Measurements from ENCODE around the gene EXD1.

Gene EXD1

GRCh38 chr15:41259546-41260189 is 29.1 kb upstream of the EXD1 start:
- no peaks in the 10 kb centered on the region for H3K79me1 ChIP-seq (ENCODE audit: low read depth, low read length)
- H4K91ac ChIP-seq (ENCODE audit: low read depth, low read length, poor library complexity): no peak overlapping the region
- H2BK120ac ChIP-seq (ENCODE audit: low read depth, low read length): no peak overlapping the region
- H3K4ac ChIP-seq (ENCODE audit: low read length): no peak overlapping the region
- no peak overlapping the region for H3K9ac ChIP-seq (ENCODE audit: low read depth, low read length, poor library complexity)
- H3K27me3 ChIP-seq (ENCODE audit: control insufficient read depth in 3 of 3, insufficient read depth in 3 of 3, low read depth in 1 of 3, low read length in 3 of 3): no peaks in the 10 kb centered on the region
- no peak overlapping the region for H3K23ac ChIP-seq (ENCODE audit: low read depth, low read length, poor library complexity)
- no peak overlapping the region for H2BK15ac ChIP-seq (ENCODE audit: low read length)
- H3K18ac ChIP-seq (ENCODE audit: low read length): no peak overlapping the region
- no peak overlapping the region for H2BK12ac ChIP-seq (ENCODE audit: low read length)
- no peak overlapping the region for H2AK5ac ChIP-seq (ENCODE audit: low read depth, low read length)
- H2AFZ ChIP-seq (ENCODE audit: low read length): no peak overlapping the region
- no CpG with 5 or more reads among the region's 12 CpGs for WGBS, 2 donors (ENCODE audit: extremely low coverage in 2 of 2, insufficient read length in 2 of 2, insufficient replicate concordance in 1 of 2)
- no peak overlapping the region for H2BK5ac ChIP-seq (ENCODE audit: low read length)
- H3K4me3 ChIP-seq (ENCODE audit: low read length in 2 of 2): no peak overlapping the region
- H3K9me3 ChIP-seq (replicated peaks in 1 of 2; ENCODE audit: control insufficient read depth in 2 of 2, insufficient read depth in 1 of 2, low read depth in 1 of 2, low read length in 2 of 2): peaks cover 0 to 3% of the 10 kb centered on the region in 2 donors
- H3K4me1 ChIP-seq (ENCODE audit: control insufficient read depth in 2 of 2, insufficient read depth in 1 of 2, low read depth in 1 of 2, low read length in 2 of 2): no peaks in the 10 kb centered on the region
- DNase-seq (ENCODE audit: low spot score): no peak
- no peak overlapping the region for H3K27ac ChIP-seq (replicated peaks; ENCODE audit: low read length)
- no peak overlapping the region for H4K8ac ChIP-seq (ENCODE audit: low read depth, low read length)
- H3K14ac ChIP-seq (ENCODE audit: low read length): no peak overlapping the region
- H3K36me3 ChIP-seq (replicated peaks in 1 of 2; ENCODE audit: control insufficient read depth in 2 of 2, insufficient read depth in 2 of 2, low read length in 2 of 2): peaks cover 3 to 55% of the 10 kb centered on the region in 2 donors
- no peak overlapping the region for H3K4me2 ChIP-seq (ENCODE audit: insufficient read depth, low read length, poor library complexity, severe bottlenecking)

GRCh38 chr15:41258750-41259471 is 28.4 kb upstream of the EXD1 start:
- DNase-seq (ENCODE audit: low spot score): no peak
- Histone ChIP-seq H3K14ac (ENCODE audit: low read length) (no peak overlapping the region), H3K9me3 (replicated peaks in 1 of 2; ENCODE audit: control insufficient read depth in 2 of 2, insufficient read depth in 1 of 2, low read depth in 1 of 2, low read length in 2 of 2) (peaks cover 0 to 3% of the 10 kb centered on the region in 2 donors), H2BK120ac (ENCODE audit: low read depth, low read length) (no peak overlapping the region), H3K4ac (ENCODE audit: low read length) (no peak overlapping the region), H3K4me3 (ENCODE audit: low read length in 2 of 2) (no peak overlapping the region), H3K9ac (ENCODE audit: low read depth, low read length, poor library complexity) (no peak overlapping the region), H3K79me1 (ENCODE audit: low read depth, low read length) (no peaks in the 10 kb centered on the region), H4K8ac (ENCODE audit: low read depth, low read length) (no peak overlapping the region), H3K4me1 (ENCODE audit: control insufficient read depth in 2 of 2, insufficient read depth in 1 of 2, low read depth in 1 of 2, low read length in 2 of 2) (no peaks in the 10 kb centered on the region), H3K27ac (replicated peaks; ENCODE audit: low read length) (no peak overlapping the region), H2BK5ac (ENCODE audit: low read length) (no peak overlapping the region), H3K4me2 (ENCODE audit: insufficient read depth, low read length, poor library complexity, severe bottlenecking) (no peak overlapping the region), H3K18ac (ENCODE audit: low read length) (no peak overlapping the region), H3K27me3 (ENCODE audit: control insufficient read depth in 3 of 3, insufficient read depth in 3 of 3, low read depth in 1 of 3, low read length in 3 of 3) (no peaks in the 10 kb centered on the region), H3K23ac (ENCODE audit: low read depth, low read length, poor library complexity) (no peak overlapping the region), H2AK5ac (ENCODE audit: low read depth, low read length) (no peak overlapping the region), H2BK12ac (ENCODE audit: low read length) (no peak overlapping the region), H2AFZ (ENCODE audit: low read length) (no peak overlapping the region), H2BK15ac (ENCODE audit: low read length) (no peak overlapping the region), H4K91ac (ENCODE audit: low read depth, low read length, poor library complexity) (no peak overlapping the region), H3K36me3 (replicated peaks in 1 of 2; ENCODE audit: control insufficient read depth in 2 of 2, insufficient read depth in 2 of 2, low read length in 2 of 2) (peaks cover 3 to 55% of the 10 kb centered on the region in 2 donors)
- WGBS, 2 donors (ENCODE audit: extremely low coverage in 2 of 2, insufficient read length in 2 of 2, insufficient replicate concordance in 1 of 2): no CpG with 5 or more reads among the region's 3 CpGs

GRCh38 chr15:41256577-41257038 is 26.1 kb upstream of the EXD1 start:
- H3K14ac ChIP-seq (ENCODE audit: low read length): no peak overlapping the region
- H2BK12ac ChIP-seq (ENCODE audit: low read length): no peak overlapping the region
- H4K8ac ChIP-seq (ENCODE audit: low read depth, low read length): no peak overlapping the region
- H3K23ac ChIP-seq (ENCODE audit: low read depth, low read length, poor library complexity): no peak overlapping the region
- no peak for DNase-seq (ENCODE audit: low spot score)
- H3K9me3 ChIP-seq (replicated peaks in 1 of 2; ENCODE audit: control insufficient read depth in 2 of 2, insufficient read depth in 1 of 2, low read depth in 1 of 2, low read length in 2 of 2): no peaks in the 10 kb centered on the region
- H3K27ac ChIP-seq (replicated peaks; ENCODE audit: low read length): no peak overlapping the region
- no CpG with 5 or more reads among the region's 5 CpGs for WGBS, 2 donors (ENCODE audit: extremely low coverage in 2 of 2, insufficient read length in 2 of 2, insufficient replicate concordance in 1 of 2)
- H2BK120ac ChIP-seq (ENCODE audit: low read depth, low read length): no peak overlapping the region
- H3K4me2 ChIP-seq (ENCODE audit: insufficient read depth, low read length, poor library complexity, severe bottlenecking): no peak overlapping the region
- H3K27me3 ChIP-seq (ENCODE audit: control insufficient read depth in 3 of 3, insufficient read depth in 3 of 3, low read depth in 1 of 3, low read length in 3 of 3): no peaks in the 10 kb centered on the region
- H2BK5ac ChIP-seq (ENCODE audit: low read length): no peak overlapping the region
- H3K79me1 ChIP-seq (ENCODE audit: low read depth, low read length): no peaks in the 10 kb centered on the region
- no peak overlapping the region for H2AK5ac ChIP-seq (ENCODE audit: low read depth, low read length)
- H4K91ac ChIP-seq (ENCODE audit: low read depth, low read length, poor library complexity): no peak overlapping the region
- no peak overlapping the region for H2AFZ ChIP-seq (ENCODE audit: low read length)
- H3K9ac ChIP-seq (ENCODE audit: low read depth, low read length, poor library complexity): no peak overlapping the region
- no peak overlapping the region for H2BK15ac ChIP-seq (ENCODE audit: low read length)
- H3K4me1 ChIP-seq (ENCODE audit: control insufficient read depth in 2 of 2, insufficient read depth in 1 of 2, low read depth in 1 of 2, low read length in 2 of 2): no peaks in the 10 kb centered on the region
- H3K4me3 ChIP-seq (ENCODE audit: low read length in 2 of 2): no peak overlapping the region
- peaks cover 3 to 42% of the 10 kb centered on the region in 2 donors for H3K36me3 ChIP-seq (replicated peaks in 1 of 2; ENCODE audit: control insufficient read depth in 2 of 2, insufficient read depth in 2 of 2, low read length in 2 of 2)
- H3K18ac ChIP-seq (ENCODE audit: low read length): no peak overlapping the region
- no peak overlapping the region for H3K4ac ChIP-seq (ENCODE audit: low read length)

- H3K23ac ChIP-seq (ENCODE audit: low read depth, low read length, poor library complexity): no peak overlapping the region
- peaks cover 3 to 46% of the 10 kb centered on the region in 2 donors for H3K36me3 ChIP-seq (replicated peaks in 1 of 2; ENCODE audit: control insufficient read depth in 2 of 2, insufficient read depth in 2 of 2, low read length in 2 of 2)
- no CpG with 5 or more reads among the region's 3 CpGs for WGBS, 2 donors (ENCODE audit: extremely low coverage in 2 of 2, insufficient read length in 2 of 2, insufficient replicate concordance in 1 of 2)
- H2BK12ac ChIP-seq (ENCODE audit: low read length): no peak overlapping the region
- H3K4ac ChIP-seq (ENCODE audit: low read length): no peak overlapping the region
- no peak overlapping the region for H2BK5ac ChIP-seq (ENCODE audit: low read length)
- H2BK120ac ChIP-seq (ENCODE audit: low read depth, low read length): no peak overlapping the region
- no peak for DNase-seq (ENCODE audit: low spot score)
- H3K18ac ChIP-seq (ENCODE audit: low read length): no peak overlapping the region
- no peak overlapping the region for H2AFZ ChIP-seq (ENCODE audit: low read length)
- no peak overlapping the region for H3K27ac ChIP-seq (replicated peaks; ENCODE audit: low read length)
- H3K4me1 ChIP-seq (ENCODE audit: control insufficient read depth in 2 of 2, insufficient read depth in 1 of 2, low read depth in 1 of 2, low read length in 2 of 2): no peaks in the 10 kb centered on the region
- no peak overlapping the region for H3K4me2 ChIP-seq (ENCODE audit: insufficient read depth, low read length, poor library complexity, severe bottlenecking)
- no peak overlapping the region for H3K9ac ChIP-seq (ENCODE audit: low read depth, low read length, poor library complexity)
- no peaks in the 10 kb centered on the region for H3K9me3 ChIP-seq (replicated peaks in 1 of 2; ENCODE audit: control insufficient read depth in 2 of 2, insufficient read depth in 1 of 2, low read depth in 1 of 2, low read length in 2 of 2)
- no peak overlapping the region for H4K8ac ChIP-seq (ENCODE audit: low read depth, low read length)
- no peaks in the 10 kb centered on the region for H3K79me1 ChIP-seq (ENCODE audit: low read depth, low read length)
- H3K14ac ChIP-seq (ENCODE audit: low read length): no peak overlapping the region
- H2AK5ac ChIP-seq (ENCODE audit: low read depth, low read length): no peak overlapping the region
- H2BK15ac ChIP-seq (ENCODE audit: low read length): no peak overlapping the region
- H3K4me3 ChIP-seq (ENCODE audit: low read length in 2 of 2): no peak overlapping the region
- no peaks in the 10 kb centered on the region for H3K27me3 ChIP-seq (ENCODE audit: control insufficient read depth in 3 of 3, insufficient read depth in 3 of 3, low read depth in 1 of 3, low read length in 3 of 3)
- H4K91ac ChIP-seq (ENCODE audit: low read depth, low read length, poor library complexity): no peak overlapping the region
Measured at GRCh38 chr15:41256103-41256502, 25.5 kb upstream of the EXD1 start.

Measured in neuronal stem cell (in vitro differentiated cells).